Neural cell (in vitro differentiated cells): ENCODE data around the gene POU2F2.

ENCODE experiments used
- CTCF ChIP-seq: fragments of 450-650 bp; IDR thresholded peaks from 2 replicates; pipeline ENCODE4 v1.5.1; 2014; ENCODE audit warnings: antibody characterized with exemption, mild to moderate bottlenecking, moderate library complexity; ENCODE audit not compliant: poor library complexity, severe bottlenecking
- EP300 ChIP-seq: fragments of 450-650 bp; conservative IDR thresholded peaks from 2 replicates; pipeline ENCODE4 v1.6.1; 2014; ENCODE audit warnings: antibody characterized with exemption, mild to moderate bottlenecking, moderate library complexity; ENCODE audit not compliant: poor library complexity, severe bottlenecking
- EZH2 ChIP-seq: fragments of 200-600, 300-800 bp; shearing (Covaris generic), sonication (generic); IDR thresholded peaks from 2 replicates; pipeline ENCODE4 v1.6.1; 2014; ENCODE audit warnings: antibody characterized with exemption, low read length, borderline replicate concordance, mild to moderate bottlenecking; ENCODE audit not compliant: insufficient read depth, poor library complexity, severe bottlenecking
- POLR2AphosphoS5 ChIP-seq: IDR thresholded peaks from 2 replicates; pipeline ENCODE4 v1.6.1; 2012
- RAD21 ChIP-seq: fragments of 450-650 bp; conservative IDR thresholded peaks from 2 replicates; pipeline ENCODE4 v1.6.1; 2014; ENCODE audit warnings: antibody characterized with exemption, mild to moderate bottlenecking, moderate library complexity
- REST ChIP-seq: IDR thresholded peaks from 2 replicates; pipeline ENCODE4 v1.6.1; 2012; ENCODE audit warnings: borderline replicate concordance
- SMC3 ChIP-seq: fragments of 450-650 bp; conservative IDR thresholded peaks from 2 replicates; pipeline ENCODE4 v1.6.1; 2014; ENCODE audit warnings: antibody characterized with exemption, mild to moderate bottlenecking, moderate library complexity; ENCODE audit not compliant: poor library complexity
- TAF1 ChIP-seq: IDR thresholded peaks from 2 replicates; pipeline ENCODE4 v1.6.1; 2012; ENCODE audit warnings: low read depth

DNA sequence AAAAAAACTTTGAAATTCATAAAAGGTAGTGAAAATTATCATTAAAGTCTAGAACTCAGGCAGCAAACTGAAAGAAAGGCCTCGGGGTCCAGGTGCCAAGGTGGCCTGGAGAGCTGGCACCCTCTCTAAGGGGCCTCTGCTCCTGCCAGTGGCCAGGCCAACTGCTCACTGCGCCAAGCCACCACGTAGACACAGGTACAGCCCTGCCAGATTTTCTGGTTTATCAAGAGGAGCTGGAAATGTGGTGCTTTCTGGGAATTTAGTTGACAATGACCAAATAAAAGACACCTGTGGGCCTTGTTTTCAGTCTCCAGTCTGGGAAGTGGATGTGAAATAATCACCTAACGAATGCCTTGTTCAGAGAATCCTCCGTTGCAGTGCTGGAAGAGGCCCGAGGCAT is 33.5 kb downstream of the POU2F2 start:
- no peak for TF ChIP-seq CTCF
- TF ChIP-seq EZH2: no peak
- TF ChIP-seq TAF1: no peak
- no peak for TF ChIP-seq POLR2AphosphoS5
- TF ChIP-seq REST: no peak
- no peak for TF ChIP-seq RAD21
- no peak for TF ChIP-seq EP300
- no peak for TF ChIP-seq SMC3
